ENCODE results near the gene HSPB3.
"Not testable (repeated sequence)": the region's sequence is repeated elsewhere in the genome, so short reads cannot be mapped to it uniquely, and the experiment has no call there.

Gene HSPB3

DNA sequence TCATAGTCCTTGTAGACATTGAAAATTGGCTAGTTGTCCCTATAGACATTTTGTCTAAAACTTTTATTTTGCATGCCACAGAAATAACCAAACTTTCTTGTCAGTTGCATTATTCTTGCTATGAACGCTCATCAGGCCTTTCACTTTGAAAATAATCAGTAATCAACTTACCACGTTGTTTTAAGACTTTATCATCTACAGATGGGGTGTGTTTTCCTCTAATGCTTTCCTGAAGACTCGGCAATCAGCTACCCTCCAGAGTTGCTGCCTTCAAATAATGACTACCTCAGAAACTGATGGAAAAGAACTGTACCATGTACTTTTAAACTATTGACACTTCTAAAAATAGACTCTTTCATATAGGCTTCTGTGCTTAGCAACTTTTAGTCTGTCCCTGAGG is 33.5 kb upstream of the HSPB3 start:
- H3K4me3 ChIP-seq (ENCODE audit: low read depth, low read length): no peak overlapping the region
- DNase-seq (ENCODE audit: low read depth): no peak
- in situ Hi-C loops (cut with HindIII; ENCODE audit: low sequenced_read_pairs): no loop called here
- TF ChIP-seq, protein P1, sequence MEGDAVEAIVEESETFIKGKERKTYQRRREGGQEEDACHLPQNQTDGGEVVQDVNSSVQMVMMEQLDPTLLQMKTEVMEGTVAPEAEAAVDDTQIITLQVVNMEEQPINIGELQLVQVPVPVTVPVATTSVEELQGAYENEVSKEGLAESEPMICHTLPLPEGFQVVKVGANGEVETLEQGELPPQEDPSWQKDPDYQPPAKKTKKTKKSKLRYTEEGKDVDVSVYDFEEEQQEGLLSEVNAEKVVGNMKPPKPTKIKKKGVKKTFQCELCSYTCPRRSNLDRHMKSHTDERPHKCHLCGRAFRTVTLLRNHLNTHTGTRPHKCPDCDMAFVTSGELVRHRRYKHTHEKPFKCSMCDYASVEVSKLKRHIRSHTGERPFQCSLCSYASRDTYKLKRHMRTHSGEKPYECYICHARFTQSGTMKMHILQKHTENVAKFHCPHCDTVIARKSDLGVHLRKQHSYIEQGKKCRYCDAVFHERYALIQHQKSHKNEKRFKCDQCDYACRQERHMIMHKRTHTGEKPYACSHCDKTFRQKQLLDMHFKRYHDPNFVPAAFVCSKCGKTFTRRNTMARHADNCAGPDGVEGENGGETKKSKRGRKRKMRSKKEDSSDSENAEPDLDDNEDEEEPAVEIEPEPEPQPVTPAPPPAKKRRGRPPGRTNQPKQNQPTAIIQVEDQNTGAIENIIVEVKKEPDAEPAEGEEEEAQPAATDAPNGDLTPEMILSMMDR (IDR thresholded peaks at IDR 0.05; ENCODE audit: low read depth, low read length, missing control alignments): no peak

DNA sequence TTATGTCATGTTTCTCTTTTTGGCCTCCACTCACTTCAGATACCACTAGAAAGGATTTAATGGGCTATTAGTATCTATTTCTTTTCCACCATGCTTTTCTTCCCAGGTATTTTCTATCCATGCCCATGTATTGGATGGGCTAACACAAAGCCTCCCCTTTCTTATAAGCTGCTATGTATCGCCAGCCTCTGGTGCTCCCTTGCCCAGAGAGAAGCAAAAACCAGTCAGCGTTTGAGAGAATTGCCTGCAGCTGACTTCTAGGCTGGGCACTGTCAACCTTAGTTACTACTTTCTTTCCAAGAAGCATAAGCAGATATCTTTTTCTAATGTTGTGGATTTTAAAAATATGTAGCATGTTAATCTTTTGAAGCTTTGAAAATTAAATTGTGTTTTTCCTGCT is 30.2 kb upstream of the HSPB3 start:
- in situ Hi-C loops (cut with HindIII; ENCODE audit: low sequenced_read_pairs): no loop called here
- TF ChIP-seq, protein P1 (IDR thresholded peaks at IDR 0.05; ENCODE audit: low read depth, low read length, missing control alignments): no peak

DNA sequence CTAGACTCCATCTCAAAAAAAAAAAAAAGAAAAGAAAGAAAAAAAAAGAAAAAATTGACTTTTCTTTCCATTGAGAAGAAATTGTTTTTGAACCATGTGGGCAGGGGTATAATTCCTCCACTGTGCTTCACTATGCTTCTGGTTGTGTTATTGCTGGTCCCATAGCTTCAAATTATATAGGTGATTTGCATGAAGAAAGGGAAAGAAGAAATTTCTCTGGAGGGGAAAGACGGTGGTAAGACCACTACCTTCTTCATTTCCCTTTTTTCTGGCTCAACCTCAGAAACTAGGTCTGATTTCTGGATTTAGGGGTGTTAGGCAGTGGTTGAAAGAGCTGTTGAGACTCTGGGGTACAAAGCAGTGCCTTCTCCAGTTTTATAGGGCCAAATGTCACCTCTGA is 29.3 kb upstream of the HSPB3 start:
- in situ Hi-C loops (cut with HindIII; ENCODE audit: low sequenced_read_pairs): no loop called here
- H3K4me3 ChIP-seq (ENCODE audit: low read depth, low read length): no peak overlapping the region
- no peak for DNase-seq (ENCODE audit: low read depth)
- TF ChIP-seq, protein P1 (IDR thresholded peaks at IDR 0.05; ENCODE audit: low read depth, low read length, missing control alignments): no peak

More for the DNA sequence above, 30.2 kb upstream of the HSPB3 start:
- no peak for DNase-seq (ENCODE audit: low read depth)
- no peak overlapping the region for H3K4me3 ChIP-seq (ENCODE audit: low read depth, low read length)

DNA sequence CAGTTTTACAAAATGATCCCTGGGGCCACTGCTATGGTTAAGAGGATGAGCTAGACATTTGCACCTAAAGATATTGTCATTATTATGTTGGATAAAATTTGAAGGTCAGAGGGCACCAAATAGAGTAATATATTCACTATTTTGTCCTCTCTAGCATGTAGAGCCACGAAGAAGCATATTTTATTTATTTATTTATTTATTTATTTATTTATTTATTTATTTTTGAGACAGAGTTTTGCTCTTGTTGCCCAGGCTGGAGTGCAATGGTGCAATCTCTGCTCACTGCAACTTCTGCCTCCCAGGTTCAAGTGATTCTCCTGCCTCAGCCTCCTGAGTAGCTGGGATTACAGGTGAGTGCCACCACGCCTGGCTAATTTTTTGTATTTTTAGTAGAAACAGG is 20.8 kb upstream of the HSPB3 start:
- DNase-seq (ENCODE audit: low read depth); H3K4me3 ChIP-seq (ENCODE audit: low read depth, low read length); in situ Hi-C loops (cut with HindIII; ENCODE audit: low sequenced_read_pairs): not testable (repeated sequence)

DNA sequence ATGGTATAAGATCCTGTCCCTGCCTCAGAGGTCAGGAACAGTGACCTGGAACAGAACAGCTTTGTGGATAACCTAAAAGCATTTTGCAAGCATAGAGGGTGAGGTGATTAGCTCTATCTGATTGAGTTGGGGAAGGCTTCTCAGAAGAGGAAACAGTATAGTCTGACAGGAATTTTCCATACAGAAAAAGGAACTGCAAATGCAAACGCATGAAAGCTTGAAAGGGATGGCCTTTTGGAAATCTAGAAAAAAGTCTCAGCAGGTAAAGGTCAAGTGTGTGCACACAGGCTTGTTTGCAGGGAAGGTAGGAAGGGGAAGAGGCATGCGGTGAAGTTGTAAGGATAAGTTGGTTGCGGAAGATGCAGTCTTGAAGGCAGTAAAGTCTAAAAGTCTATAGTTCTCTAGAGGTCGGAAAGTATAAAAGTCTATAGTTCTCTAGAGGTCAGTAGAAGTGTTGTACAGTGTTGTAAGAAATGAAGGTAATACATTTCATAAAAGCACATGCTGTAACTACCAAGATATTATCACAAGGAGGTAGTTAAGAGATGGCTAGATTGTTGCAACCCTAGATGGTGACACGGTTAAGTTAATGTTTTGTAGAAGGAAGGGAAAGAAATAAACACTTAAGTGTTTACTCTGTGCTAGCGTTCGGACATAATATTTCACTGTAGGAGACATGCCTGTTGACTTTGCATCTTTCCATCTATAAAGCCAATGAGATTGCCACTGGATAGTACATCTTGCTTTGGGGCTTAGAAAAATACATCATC is 16.7 kb upstream of the HSPB3 start:
- DNase-seq (ENCODE audit: low read depth): no peak
- TF ChIP-seq, protein P1 (IDR thresholded peaks at IDR 0.05; ENCODE audit: low read depth, low read length, missing control alignments): no peak
- in situ Hi-C loops (cut with HindIII; ENCODE audit: low sequenced_read_pairs): no loop called here
- no peak overlapping the region for H3K4me3 ChIP-seq (ENCODE audit: low read depth, low read length)

DNA sequence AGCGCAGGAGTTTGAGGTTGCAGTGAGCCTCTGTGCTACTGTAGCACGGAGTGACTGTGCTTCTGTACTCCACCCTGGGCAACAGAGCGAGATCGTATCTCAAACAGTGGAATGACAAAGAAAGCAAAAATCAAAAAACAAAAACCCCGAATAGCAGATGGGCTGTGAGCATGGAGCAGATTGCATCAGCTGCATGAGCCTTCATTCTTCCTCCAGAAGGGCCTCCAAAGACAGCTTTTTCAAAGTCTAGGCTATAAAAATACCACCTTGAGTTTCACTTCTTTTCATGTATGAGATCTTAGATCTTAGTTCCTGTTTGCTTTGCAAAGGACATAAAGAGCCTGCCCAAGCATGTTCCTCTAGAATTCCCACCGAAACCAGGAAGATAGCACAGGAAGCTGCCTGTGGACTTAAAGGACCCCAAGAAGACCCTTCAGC is 15.0 kb upstream of the HSPB3 start:
- H3K4me3 ChIP-seq (ENCODE audit: low read depth, low read length): no peak overlapping the region
- TF ChIP-seq, protein P1 (IDR thresholded peaks at IDR 0.05; ENCODE audit: low read depth, low read length, missing control alignments): no peak
- DNase-seq (ENCODE audit: low read depth): no peak
- in situ Hi-C loops (cut with HindIII; ENCODE audit: low sequenced_read_pairs): no loop called here

DNA sequence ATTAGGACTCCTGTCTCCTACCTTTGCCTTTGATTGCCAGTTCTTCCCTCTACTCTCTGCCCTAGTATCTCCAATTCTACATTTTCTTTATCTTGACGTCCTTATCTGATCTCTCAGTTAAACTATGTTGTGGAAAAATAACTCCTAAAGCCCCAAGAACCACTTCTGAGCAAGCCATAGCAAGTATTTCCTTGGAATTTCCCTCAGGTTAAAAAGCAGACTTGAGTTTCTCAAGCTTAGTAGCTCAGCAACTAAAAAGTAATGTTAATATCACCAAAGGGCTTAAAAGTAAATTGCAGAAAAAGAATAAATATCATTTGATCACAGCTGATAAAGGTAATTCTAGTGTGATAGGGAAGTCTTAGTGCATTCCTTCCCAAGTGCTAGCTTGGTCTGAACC is 13.2 kb upstream of the HSPB3 start:
- in situ Hi-C loops (cut with HindIII; ENCODE audit: low sequenced_read_pairs): no loop called here
- no peak overlapping the region for H3K4me3 ChIP-seq (ENCODE audit: low read depth, low read length)
- TF ChIP-seq, protein P1 (IDR thresholded peaks at IDR 0.05; ENCODE audit: low read depth, low read length, missing control alignments): no peak
- DNase-seq (ENCODE audit: low read depth): no peak
